ENCODE results near the gene PCDHGC5.
A peak's percentile ranks its signal among the peaks of the same experiment; 100 is the strongest.

PCDHGC5 gene

DNA sequence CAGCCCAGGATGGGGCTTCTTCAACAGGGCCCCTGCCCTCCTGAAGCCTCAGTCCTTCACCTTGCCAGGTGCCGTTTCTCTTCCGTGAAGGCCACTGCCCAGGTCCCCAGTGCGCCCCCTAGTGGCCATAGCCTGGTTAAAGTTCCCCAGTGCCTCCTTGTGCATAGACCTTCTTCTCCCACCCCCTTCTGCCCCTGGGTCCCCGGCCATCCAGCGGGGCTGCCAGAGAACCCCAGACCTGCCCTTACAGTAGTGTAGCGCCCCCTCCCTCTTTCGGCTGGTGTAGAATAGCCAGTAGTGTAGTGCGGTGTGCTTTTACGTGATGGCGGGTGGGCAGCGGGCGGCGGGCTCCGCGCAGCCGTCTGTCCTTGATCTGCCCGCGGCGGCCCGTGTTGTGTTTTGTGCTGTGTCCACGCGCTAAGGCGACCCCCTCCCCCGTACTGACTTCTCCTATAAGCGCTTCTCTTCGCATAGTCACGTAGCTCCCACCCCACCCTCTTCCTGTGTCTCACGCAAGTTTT, 23.6 kb downstream of the PCDHGC5 start:
- H3K9me3 Mint-ChIP-seq, result no peaks in the 10 kb centered on the region
- peak; percentile 80 for DNase-seq
- TF ChIP-seq, protein P1, sequence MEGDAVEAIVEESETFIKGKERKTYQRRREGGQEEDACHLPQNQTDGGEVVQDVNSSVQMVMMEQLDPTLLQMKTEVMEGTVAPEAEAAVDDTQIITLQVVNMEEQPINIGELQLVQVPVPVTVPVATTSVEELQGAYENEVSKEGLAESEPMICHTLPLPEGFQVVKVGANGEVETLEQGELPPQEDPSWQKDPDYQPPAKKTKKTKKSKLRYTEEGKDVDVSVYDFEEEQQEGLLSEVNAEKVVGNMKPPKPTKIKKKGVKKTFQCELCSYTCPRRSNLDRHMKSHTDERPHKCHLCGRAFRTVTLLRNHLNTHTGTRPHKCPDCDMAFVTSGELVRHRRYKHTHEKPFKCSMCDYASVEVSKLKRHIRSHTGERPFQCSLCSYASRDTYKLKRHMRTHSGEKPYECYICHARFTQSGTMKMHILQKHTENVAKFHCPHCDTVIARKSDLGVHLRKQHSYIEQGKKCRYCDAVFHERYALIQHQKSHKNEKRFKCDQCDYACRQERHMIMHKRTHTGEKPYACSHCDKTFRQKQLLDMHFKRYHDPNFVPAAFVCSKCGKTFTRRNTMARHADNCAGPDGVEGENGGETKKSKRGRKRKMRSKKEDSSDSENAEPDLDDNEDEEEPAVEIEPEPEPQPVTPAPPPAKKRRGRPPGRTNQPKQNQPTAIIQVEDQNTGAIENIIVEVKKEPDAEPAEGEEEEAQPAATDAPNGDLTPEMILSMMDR (IDR thresholded peaks at IDR 0.05), result peak; percentile 81
- H3K27ac Mint-ChIP-seq, result peak overlapping the region; percentile 99
- H3K27me3 Mint-ChIP-seq (ENCODE audit: low read depth, poor library complexity), result no peaks in the 10 kb centered on the region
- H3K36me3 Mint-ChIP-seq (ENCODE audit: low read depth), result peaks cover 40% of the 10 kb centered on the region
- peaks cover 96% of the 10 kb centered on the region for H3K4me1 Mint-ChIP-seq
- H3K4me3 Mint-ChIP-seq, result peak overlapping the region; percentile 80

DNA sequence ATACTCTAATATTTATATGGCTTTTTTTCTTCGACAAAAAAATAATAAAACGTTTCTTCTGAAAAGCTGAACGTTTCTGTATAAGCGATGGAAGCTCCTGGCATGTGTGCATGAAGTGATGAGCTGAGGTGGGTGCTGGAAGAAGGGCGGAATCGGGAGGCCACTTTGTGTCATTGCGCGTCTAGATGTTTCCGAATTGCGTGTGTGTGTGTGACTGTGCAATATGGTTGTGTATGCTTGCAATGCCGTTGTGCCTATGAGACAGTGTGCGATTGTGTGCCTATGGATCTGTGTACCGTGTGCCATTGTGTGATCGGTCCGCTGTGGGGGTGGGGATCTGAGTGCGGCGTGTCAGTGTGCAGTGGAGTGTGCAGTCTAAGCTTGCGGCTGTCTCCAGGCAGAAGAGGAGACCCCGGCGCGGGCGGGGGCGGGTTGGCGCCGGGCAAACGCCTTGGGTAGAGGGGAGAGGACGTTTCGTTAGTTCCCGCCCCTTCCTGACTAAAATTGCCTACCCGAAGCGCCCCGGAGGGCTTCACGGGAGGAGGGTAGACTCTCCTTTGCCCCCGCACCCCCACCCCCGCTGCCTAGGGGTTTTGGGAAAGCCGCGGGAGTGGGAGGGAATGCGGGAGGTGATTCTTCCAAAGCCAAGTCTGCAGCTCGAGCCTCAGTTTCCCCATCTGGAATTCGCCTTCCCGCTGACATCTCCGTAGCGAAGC, 24.2 kb downstream of the PCDHGC5 start:
- peak; percentile 75 for DNase-seq
- H3K27ac Mint-ChIP-seq, result peak overlapping the region; percentile 99
- H3K36me3 Mint-ChIP-seq (ENCODE audit: low read depth), result peaks cover 46% of the 10 kb centered on the region
- no peaks in the 10 kb centered on the region for H3K9me3 Mint-ChIP-seq
- H3K4me3 Mint-ChIP-seq, result peak overlapping the region; percentile 80
- H3K4me1 Mint-ChIP-seq, result peaks cover 96% of the 10 kb centered on the region
- no peaks in the 10 kb centered on the region for H3K27me3 Mint-ChIP-seq (ENCODE audit: low read depth, poor library complexity)
- TF ChIP-seq, protein P1 (IDR thresholded peaks at IDR 0.05), result no peak

DNA sequence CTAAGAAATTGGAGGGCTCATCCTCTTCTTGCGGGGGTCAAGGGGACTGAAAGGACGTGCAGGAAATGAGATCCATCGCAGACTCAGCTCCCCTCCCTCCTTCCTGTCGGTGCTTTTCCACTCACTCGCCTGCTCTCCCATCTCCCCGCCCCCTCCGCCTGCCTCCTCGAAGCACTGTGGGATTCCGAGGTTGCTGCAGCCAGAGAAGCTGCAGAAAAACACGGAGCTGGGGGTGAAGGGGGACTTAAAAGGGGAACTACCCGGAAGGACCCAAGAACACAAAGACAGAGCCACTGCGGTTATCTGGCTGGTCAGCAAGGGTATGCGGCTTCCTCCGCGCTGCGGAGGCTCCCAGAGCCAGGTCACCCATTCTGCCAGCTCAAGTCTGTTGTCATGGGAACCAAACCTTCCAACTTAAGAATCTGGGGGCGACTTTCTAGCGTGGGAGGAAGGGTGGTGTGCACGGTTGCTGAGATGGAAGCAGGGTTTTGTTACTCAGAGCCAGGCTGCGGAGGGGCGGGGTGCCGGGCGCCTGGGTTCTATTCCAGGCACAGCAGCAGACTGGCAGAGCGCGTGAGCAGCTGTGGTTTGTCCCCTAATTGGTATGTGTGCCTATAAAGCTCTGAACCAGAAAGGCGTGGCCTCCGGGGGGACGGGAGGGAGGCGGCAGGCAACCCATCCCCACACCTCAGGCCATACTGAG, 24.9 kb downstream of the PCDHGC5 start:
- H3K36me3 Mint-ChIP-seq (ENCODE audit: low read depth), result peaks cover 53% of the 10 kb centered on the region
- H3K4me3 Mint-ChIP-seq, result peak overlapping the region; percentile 80
- no peaks in the 10 kb centered on the region for H3K9me3 Mint-ChIP-seq
- no peaks in the 10 kb centered on the region for H3K27me3 Mint-ChIP-seq (ENCODE audit: low read depth, poor library complexity)
- H3K27ac Mint-ChIP-seq, result peak overlapping the region; percentile 99
- peak; percentile 75 for DNase-seq
- H3K4me1 Mint-ChIP-seq, result peaks cover 96% of the 10 kb centered on the region
- TF ChIP-seq, protein P1 (IDR thresholded peaks at IDR 0.05), result no peak

DNA sequence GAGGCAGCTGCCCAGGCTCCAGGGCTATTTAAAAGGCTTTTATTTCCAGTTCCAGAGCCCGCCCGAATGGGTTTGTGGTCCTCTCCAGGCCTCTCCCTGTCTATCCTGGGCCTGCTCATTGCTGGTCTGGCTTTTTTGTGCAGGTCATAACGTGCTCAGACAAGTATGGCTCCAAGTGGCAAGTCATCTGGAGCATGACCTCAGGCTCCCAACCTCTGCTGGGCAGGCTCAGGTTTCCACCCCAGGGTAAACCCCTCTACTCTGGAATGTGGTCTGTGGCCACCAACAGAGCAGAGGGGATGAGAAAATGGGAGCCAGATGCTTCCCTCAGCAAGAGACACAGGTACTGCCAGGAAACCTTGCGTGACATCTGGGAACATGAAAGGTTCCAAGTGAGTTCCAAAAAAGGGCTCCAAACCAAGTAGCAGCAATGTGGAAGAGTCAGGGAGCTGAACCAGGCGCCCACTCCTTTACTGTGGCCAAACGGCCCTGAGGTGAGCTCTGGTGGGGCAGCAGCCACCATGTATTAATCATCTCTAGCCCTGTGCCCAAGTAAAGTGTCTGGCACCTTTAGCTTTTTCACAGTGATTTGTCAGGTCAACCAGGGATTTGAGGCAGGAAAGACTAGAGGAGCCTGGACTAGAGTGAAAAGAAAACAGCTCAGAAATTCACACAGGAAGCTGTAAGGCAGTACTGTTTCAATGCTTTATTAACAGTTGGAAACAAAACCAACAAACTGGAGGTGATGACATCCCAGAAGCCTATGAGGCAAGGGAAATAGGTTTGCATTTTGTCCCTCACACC, 25.7 kb downstream of the PCDHGC5 start:
- Mint-ChIP-seq H3K27me3 (ENCODE audit: low read depth, poor library complexity) (no peaks in the 10 kb centered on the region), H3K36me3 (ENCODE audit: low read depth) (peaks cover 60% of the 10 kb centered on the region), H3K27ac (peak overlapping the region; percentile 99), H3K9me3 (no peaks in the 10 kb centered on the region), H3K4me1 (peaks cover 96% of the 10 kb centered on the region), H3K4me3 (peak overlapping the region; percentile 80)
- DNase-seq, result peak; percentile 61
- TF ChIP-seq, protein P1 (IDR thresholded peaks at IDR 0.05), result no peak

DNA sequence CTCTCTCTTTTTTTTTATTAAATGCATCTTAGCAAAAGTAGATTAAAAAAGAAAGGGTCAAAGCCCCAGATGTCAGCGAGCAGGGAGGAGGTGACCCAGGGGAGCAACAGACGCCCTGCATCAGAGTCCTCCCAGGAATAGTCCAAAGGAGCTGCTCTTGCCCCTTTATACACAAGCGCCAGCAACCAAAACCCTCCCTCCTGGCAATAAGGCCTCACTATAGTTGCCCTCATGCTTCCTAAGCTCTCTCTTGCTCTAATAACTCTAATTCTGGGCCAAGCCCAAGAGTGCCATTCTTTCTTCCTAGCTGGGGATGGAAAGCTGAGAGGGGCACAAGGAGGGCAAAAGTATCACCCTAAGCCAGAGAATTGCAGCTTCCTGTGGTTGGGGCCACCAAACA, 26.3 kb downstream of the PCDHGC5 start:
- Mint-ChIP-seq H3K4me3 (no peak overlapping the region), H3K27me3 (ENCODE audit: low read depth, poor library complexity) (no peaks in the 10 kb centered on the region), H3K4me1 (peaks cover 96% of the 10 kb centered on the region), H3K9me3 (no peaks in the 10 kb centered on the region), H3K36me3 (ENCODE audit: low read depth) (peaks cover 63% of the 10 kb centered on the region), H3K27ac (peak overlapping the region; percentile 99)
- TF ChIP-seq, protein P1 (IDR thresholded peaks at IDR 0.05), result no peak
- DNase-seq, result no peak
